ENCODE data around the gene CEP44. TPM values are rescaled to one million over a fixed set of nuclear protein-coding genes. Genes with fewer than 3 reads are reported as not detected.

The CEP44 gene
- total RNA-seq, 1 experiment from 2014 or later: 11.5 TPM

- Histone ChIP-seq H4K20me1 (ENCODE audit: insufficient read depth) (no peaks in the 10 kb centered on the region), H3K4me3 (replicated peaks in 1 of 2; ENCODE audit: low read depth in 1 of 2, low read length in 2 of 2) (no peak overlapping the region), H3K79me2 (ENCODE audit: insufficient read depth, low read length) (no peaks in the 10 kb centered on the region), H3K36me3 (ENCODE audit: control insufficient read depth in 1 of 2, insufficient read depth in 2 of 2, low read length in 2 of 2) (no peaks in the 10 kb centered on the region), H3K4me2 (ENCODE audit: low read length) (no peak overlapping the region), H3K9ac (ENCODE audit: low read length) (no peak overlapping the region), H3K27ac (ENCODE audit: low read depth, low read length) (no peak overlapping the region), H3K9me3 (ENCODE audit: control insufficient read depth in 1 of 2, insufficient read depth in 1 of 2, low read depth in 1 of 2, low read length in 2 of 2) (no peaks in the 10 kb centered on the region), H3K9me2 (ENCODE audit: insufficient read depth) (no peaks in the 10 kb centered on the region), H2AFZ (ENCODE audit: low read depth, low read length, poor library complexity, severe bottlenecking) (no peak overlapping the region), H3K27me3 (ENCODE audit: insufficient read depth, low read length) (no peaks in the 10 kb centered on the region), H3K4me1 (ENCODE audit: control insufficient read depth in 1 of 2, insufficient read depth in 2 of 2, low read length in 2 of 2) (no peaks in the 10 kb centered on the region)
- CTCF ChIA-PET: no interaction called here
- TF ChIP-seq ATF3 (IDR thresholded peaks at IDR 0.05) (no peak), SP1 (IDR thresholded peaks at IDR 0.05; ENCODE audit: low read depth) (no peak), SRF (IDR thresholded peaks at IDR 0.05; ENCODE audit: low read depth) (no peak), EGR1 (IDR thresholded peaks at IDR 0.05; ENCODE audit: low read depth) (no peak), CBX3 (IDR thresholded peaks at IDR 0.05; ENCODE audit: low read depth) (no peak), ZBTB33 (IDR thresholded peaks at IDR 0.05; ENCODE audit: extremely low read depth, insufficient replicate concordance, low read length) (no peak), POLR2AphosphoS5 (IDR thresholded peaks at IDR 0.05; ENCODE audit: low read depth, low read length) (no peak), POLR2A (IDR thresholded peaks at IDR 0.05; ENCODE audit: borderline replicate concordance, extremely low read depth, insufficient read depth, insufficient read length) (no peak), JUND (IDR thresholded peaks at IDR 0.05) (no peak), EZH2 (IDR thresholded peaks at IDR 0.05) (no peak), ZFX (IDR thresholded peaks at IDR 0.05) (no peak), CTCF (IDR thresholded peaks at IDR 0.05 in 2 of 3, conservative IDR thresholded peaks at IDR 0.05 in 1 of 3; ENCODE audit: borderline replicate concordance in 1 of 3, insufficient read depth in 1 of 3, low read depth in 2 of 3, low read length in 2 of 3) (no peak), RAD21 (IDR thresholded peaks at IDR 0.05; ENCODE audit: low read depth) (no peak), ELF1 (IDR thresholded peaks at IDR 0.05; ENCODE audit: borderline replicate concordance, low read depth) (no peak), ZNF274 (IDR thresholded peaks at IDR 0.05; ENCODE audit: low read depth, low read length) (no peak), FOSL1 (IDR thresholded peaks at IDR 0.05; ENCODE audit: low read depth) (no peak), YY1 (IDR thresholded peaks at IDR 0.05; ENCODE audit: extremely low read depth, insufficient replicate concordance, low read depth, low read length) (no peak), EZH2phosphoT487 (IDR thresholded peaks at IDR 0.05; ENCODE audit: borderline replicate concordance) (no peak), CEBPB (IDR thresholded peaks at IDR 0.05; ENCODE audit: low read depth) (no peak)
- TF ChIP-seq, protein P1, sequence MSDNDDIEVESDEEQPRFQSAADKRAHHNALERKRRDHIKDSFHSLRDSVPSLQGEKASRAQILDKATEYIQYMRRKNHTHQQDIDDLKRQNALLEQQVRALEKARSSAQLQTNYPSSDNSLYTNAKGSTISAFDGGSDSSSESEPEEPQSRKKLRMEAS (IDR thresholded peaks at IDR 0.05): no peak
- BruUV-seq (replicated peaks): no TSS peak
- POLR2A ChIA-PET: no interaction called here
- intact Hi-C loops (cut with micrococcal nuclease): no loop called here
- ATAC-seq (no peak), DNase-seq (ENCODE audit: low read depth, low spot score) (no peak)
- RAD21 ChIA-PET (ENCODE audit: low non-redundant PET in 1 of 2, low total read pairs in 2 of 2, uncharacterized antibody in 2 of 2, unreplicated experiment in 2 of 2): no interaction called here
These were observed 42.5 kb upstream of the CEP44 start for GRCh38 chr4:174241162-174241561.
